ENCODE data around the gene COMT. TPM values are rescaled to one million over a fixed set of nuclear protein-coding genes. Genes with fewer than 3 reads are reported as not detected.

COMT gene
- total RNA-seq, 4 donors from 2014 or later: 58.5 to 103 (median 85.3) TPM

- peaks cover 15 to 36% (median 33%) of the 10 kb centered on the region in 4 donors for H3K4me1 ChIP-seq
- intact Hi-C loops (cut with DNase I; ENCODE audit: low total_unique reads): no loop called here
Measured at GRCh38 chr22:19962909-19963806, 21.6 kb downstream of the COMT start.

GRCh38 chr22:19963863-19964642 is 22.5 kb downstream of the COMT start:
- peak overlapping the region in 3 of 4 donors; percentile 86 to 89 (median 86) for H3K27ac ChIP-seq
- intact Hi-C loops (cut with DNase I; ENCODE audit: low total_unique reads): no loop called here
- peak overlapping the region in 1 of 4 donors; percentile 28 for H3K4me3 ChIP-seq
- in situ Hi-C loops (cut with MboI; ENCODE audit: low pct_ligation_motif_present in 1 of 4, low pct_unique_long_range_greater_than_20kb in 1 of 4, low sequenced_read_pairs in 3 of 4): loop anchor here in 1 of 4 donors (10.0 kb wide), 1 partner anchor 61 kb away; the partner anchor contains the start of gene TANGO2
- H3K9me3 ChIP-seq: no peaks in the 10 kb centered on the region
- no peaks in the 10 kb centered on the region for H3K27me3 ChIP-seq
- DNase-seq: no peak
- H3K4me1 ChIP-seq: peaks cover 15 to 33% (median 29%) of the 10 kb centered on the region in 4 donors
- no peaks in the 10 kb centered on the region for H3K36me3 ChIP-seq
- WGBS, 2 donors (ENCODE audit: low coverage in 1 of 2): 87% methylated on average over 12 of the region's 12 CpGs; no CpG with 5 or more reads in 1 of the 2 donors
- no peak for TF ChIP-seq CTCF (IDR thresholded peaks at IDR 0.05)
- TF ChIP-seq EP300 (IDR thresholded peaks at IDR 0.05; ENCODE audit: low read depth): no peak
- no peak for TF ChIP-seq POLR2A (IDR thresholded peaks at IDR 0.05)
- TF ChIP-seq POLR2AphosphoS5 (IDR thresholded peaks at IDR 0.05): no peak

More at GRCh38 chr22:19962909-19963806, 21.6 kb downstream of the COMT start:
- WGBS, 2 donors (ENCODE audit: low coverage in 1 of 2): 41 to 60% methylated on average over 5 to 29 of the region's 30 CpGs
- in situ Hi-C loops (cut with MboI; ENCODE audit: low pct_ligation_motif_present in 1 of 4, low pct_unique_long_range_greater_than_20kb in 1 of 4, low sequenced_read_pairs in 3 of 4): loop anchor here in 1 of 4 donors (10.0 kb wide), 1 partner anchor 62 kb away; the partner anchor contains the start of gene TANGO2
- no peaks in the 10 kb centered on the region for H3K27me3 ChIP-seq
- DNase-seq: peak; percentile 93
- peak overlapping the region in 3 of 4 donors; percentile 23 to 43 (median 28) for H3K4me3 ChIP-seq
- no peaks in the 10 kb centered on the region for H3K9me3 ChIP-seq
- TF ChIP-seq CTCF (IDR thresholded peaks at IDR 0.05) (no peak), POLR2AphosphoS5 (IDR thresholded peaks at IDR 0.05) (peak; percentile 19 to 76 (median 59)), POLR2A (IDR thresholded peaks at IDR 0.05) (peak; percentile 37), EP300 (IDR thresholded peaks at IDR 0.05; ENCODE audit: low read depth) (peak; percentile 36)
- no peaks in the 10 kb centered on the region for H3K36me3 ChIP-seq
- H3K27ac ChIP-seq: peak overlapping the region; percentile 86 to 89 (median 86)

- intact Hi-C loops (cut with DNase I; ENCODE audit: low total_unique reads) (no loop called here), in situ Hi-C loops (cut with MboI; ENCODE audit: low pct_ligation_motif_present in 1 of 4, low pct_unique_long_range_greater_than_20kb in 1 of 4, low sequenced_read_pairs in 3 of 4) (loop anchor here in 1 of 4 donors (10.0 kb wide), 1 partner anchor 60 kb away; the partner anchor contains the start of gene TANGO2)
- Histone ChIP-seq H3K27ac (no peak overlapping the region), H3K27me3 (no peaks in the 10 kb centered on the region), H3K4me3 (no peak overlapping the region), H3K4me1 (peaks cover 7 to 25% (median 22%) of the 10 kb centered on the region in 4 donors), H3K9me3 (no peaks in the 10 kb centered on the region), H3K36me3 (no peaks in the 10 kb centered on the region)
- 90% methylated on average over 5 to 13 of the region's 15 CpGs for WGBS, 2 donors (ENCODE audit: low coverage in 1 of 2)
- no peak for DNase-seq
- TF ChIP-seq POLR2AphosphoS5 (IDR thresholded peaks at IDR 0.05) (no peak), CTCF (IDR thresholded peaks at IDR 0.05) (no peak), EP300 (IDR thresholded peaks at IDR 0.05; ENCODE audit: low read depth) (no peak), POLR2A (IDR thresholded peaks at IDR 0.05) (no peak)
Measured at GRCh38 chr22:19964701-19965386, 23.3 kb downstream of the COMT start.

Data from transverse colon (tissue), 4 donors.